ENCODE results near the gene CPNE5. TPM values are rescaled to one million over a fixed set of nuclear protein-coding genes. Genes with fewer than 3 reads are reported as not detected.

CPNE5 gene
- total RNA-seq, 1 donor from 2014 or later: 1.00 TPM

GRCh38 chr6:36759148-36759759 lies 80.0 kb downstream of the CPNE5 start:
- peak; percentile 69 for ATAC-seq

DNA sequence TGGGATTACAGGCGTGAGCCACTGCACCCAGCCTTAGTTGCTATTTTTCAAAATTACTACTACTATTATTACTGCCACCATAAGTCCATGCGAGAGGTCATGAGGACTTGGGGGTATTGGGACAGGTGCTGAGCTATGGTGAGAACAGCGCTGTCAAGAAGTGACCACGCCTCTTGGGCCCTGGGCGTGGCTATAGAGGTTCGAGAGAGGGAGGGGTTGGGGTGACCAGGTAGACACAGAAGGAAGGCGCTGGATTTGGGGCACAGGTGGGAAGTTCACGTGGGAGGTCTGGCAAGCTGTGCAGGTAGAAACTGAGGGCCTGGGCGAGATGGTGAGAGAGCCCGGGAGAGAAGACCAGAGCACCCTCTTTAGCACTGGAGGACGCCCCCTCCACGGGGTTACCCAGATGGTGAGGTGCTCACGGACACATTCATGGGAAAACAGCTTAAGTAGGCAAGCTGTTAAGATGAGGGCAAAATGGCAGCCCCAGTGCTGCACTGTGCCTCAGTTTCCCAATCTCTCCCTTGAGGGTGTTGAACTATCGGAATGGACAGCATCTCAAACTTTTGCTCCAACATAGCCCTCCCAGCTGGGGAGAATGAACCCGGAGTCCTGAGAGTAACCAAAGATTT lies 80.6 kb downstream of the CPNE5 start:
- no peak for ATAC-seq

- no peak for ATAC-seq
These were observed 81.2 kb downstream of the CPNE5 start for GRCh38 chr6:36757943-36758508.

DNA sequence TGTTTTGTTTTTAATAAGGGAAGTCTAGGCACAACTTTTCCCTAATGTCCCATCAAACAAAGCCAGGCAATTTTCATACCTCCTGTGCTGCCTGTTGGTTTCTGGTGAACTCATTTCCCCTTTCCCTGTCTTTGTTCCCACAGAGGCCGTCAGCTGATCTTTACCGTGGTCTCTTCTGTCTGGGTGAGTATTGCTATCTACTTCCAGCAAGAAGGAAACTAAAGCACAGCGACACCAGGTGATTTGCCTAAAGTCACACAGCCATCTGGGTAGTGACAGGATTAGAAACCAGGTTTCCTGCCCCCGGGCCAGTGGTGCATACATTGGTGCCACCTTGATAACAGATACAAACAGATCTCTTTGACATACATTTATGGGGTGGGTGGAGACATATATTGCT lies 82.0 kb downstream of the CPNE5 start:
- no peak for ATAC-seq

DNA sequence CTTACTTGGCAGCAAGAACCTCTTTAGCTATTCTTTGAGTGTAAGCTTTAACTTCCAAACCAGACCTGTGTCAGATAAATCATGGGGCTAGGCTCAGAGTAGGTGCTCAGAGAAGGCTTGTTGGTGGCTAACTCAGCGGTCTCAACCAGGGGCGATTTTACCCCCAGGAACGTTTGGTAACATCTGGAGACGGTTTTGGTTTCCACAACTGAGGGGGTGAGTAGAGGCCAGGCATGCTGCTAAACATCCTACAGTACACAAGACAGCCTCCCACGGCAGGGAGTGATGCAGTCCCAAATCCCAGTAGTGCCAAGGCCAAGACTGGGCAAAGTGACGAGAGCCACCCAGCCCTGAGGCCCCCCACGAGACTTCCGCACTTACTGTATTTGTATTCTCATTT lies 82.5 kb downstream of the CPNE5 start:
- no peak for ATAC-seq

DNA sequence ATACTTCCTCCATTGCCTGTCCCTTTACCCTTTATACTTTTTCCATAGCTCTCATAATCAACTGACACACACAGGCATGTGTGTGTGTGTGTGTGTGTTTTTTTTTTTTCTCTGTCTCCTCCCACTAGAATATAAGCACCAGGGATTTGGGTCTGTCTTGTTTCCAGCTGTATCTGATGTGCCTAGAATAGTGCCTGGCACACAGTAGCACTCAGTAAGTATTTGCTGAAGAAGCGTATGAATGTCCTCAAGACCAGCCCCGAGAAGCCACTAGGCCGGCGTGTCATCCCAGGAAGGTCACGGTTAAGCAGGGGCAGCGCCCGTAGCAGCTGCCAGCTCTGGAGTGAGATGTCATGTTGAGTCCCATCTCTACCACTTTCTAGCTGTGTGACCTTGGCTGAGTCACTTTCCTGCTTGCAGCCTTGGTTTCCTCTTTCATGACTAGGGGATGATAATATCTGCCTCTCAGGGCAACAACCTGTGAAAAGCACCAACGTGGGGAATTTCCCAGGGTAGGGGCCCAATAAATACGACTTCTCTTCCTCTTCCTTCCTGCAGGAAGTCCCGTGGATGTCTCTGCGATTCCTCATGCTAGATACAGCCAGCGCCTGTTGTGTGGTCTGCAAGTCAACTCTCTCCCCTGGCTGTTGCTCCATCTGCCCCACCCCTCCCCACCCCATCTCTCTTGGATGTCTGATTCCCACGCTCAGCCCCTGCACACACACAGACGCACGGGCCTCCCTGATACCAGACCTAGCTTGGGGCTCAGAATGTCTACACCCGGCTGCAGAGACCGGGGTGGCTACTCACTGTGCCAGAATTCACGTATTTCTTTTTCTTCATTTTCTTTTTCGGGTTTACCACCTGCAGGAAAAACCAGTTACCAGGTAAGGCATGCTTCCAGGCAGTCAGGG lies 83.6 kb downstream of the CPNE5 start:
- ATAC-seq: peak; percentile 61

GRCh38 chr6:36754582-36755434 lies 84.4 kb downstream of the CPNE5 start:
- ATAC-seq: no peak

GRCh38 chr6:36753671-36754405 lies 85.4 kb downstream of the CPNE5 start:
- ATAC-seq: no peak

GRCh38 chr6:36752886-36753506 lies 86.2 kb downstream of the CPNE5 start:
- ATAC-seq: peak; percentile 19

GRCh38 chr6:36752187-36752885 lies 86.9 kb downstream of the CPNE5 start:
- ATAC-seq: peak; percentile 69

GRCh38 chr6:36751833-36752186 lies 87.4 kb downstream of the CPNE5 start:
- ATAC-seq: peak; percentile 20

- peak; percentile 3 for ATAC-seq
These were observed 88.2 kb downstream of the CPNE5 start for GRCh38 chr6:36751091-36751490.

- no peak for ATAC-seq
These were observed 89.3 kb downstream of the CPNE5 start for GRCh38 chr6:36749829-36750489.

DNA sequence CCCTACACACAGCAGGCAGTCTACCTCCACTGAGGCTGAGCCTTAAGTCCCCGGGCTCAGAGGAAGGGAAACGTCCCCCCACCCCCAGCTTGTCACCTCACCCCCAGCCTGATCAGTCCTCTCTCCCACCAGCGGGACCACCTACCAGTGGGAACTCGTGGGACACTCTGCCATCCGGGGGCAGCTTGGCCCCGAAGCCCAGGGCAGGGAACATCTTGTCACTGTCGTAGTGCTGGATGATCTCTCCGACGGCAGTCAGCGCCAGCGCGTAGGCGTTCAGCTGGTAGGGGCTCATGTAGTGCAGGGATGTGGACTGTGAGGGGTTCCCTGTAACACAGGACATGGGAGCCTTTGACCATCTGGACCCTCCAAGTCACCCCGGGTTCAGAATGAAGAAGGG lies 93.0 kb downstream of the CPNE5 start:
- ATAC-seq: no peak

DNA sequence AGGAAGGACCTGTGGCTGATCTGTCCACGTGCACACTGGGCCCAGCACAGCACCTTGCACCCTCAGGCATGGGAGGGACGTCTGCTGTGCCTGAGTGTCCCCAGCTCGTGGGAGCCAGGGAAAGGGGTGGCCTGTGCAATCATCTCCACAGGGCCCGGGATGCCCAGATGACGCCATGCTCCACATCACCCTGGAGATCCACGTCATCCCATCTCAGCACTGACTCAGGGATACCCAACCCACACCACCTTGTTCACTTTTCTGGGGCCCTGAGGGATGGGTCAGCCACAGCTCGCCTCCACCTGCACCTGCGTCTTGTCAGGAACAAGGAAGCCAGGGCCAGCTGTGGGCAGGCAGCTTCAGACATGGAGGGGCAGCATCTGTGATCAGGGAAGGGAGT lies 93.4 kb downstream of the CPNE5 start:
- peak; percentile 54 for ATAC-seq

DNA sequence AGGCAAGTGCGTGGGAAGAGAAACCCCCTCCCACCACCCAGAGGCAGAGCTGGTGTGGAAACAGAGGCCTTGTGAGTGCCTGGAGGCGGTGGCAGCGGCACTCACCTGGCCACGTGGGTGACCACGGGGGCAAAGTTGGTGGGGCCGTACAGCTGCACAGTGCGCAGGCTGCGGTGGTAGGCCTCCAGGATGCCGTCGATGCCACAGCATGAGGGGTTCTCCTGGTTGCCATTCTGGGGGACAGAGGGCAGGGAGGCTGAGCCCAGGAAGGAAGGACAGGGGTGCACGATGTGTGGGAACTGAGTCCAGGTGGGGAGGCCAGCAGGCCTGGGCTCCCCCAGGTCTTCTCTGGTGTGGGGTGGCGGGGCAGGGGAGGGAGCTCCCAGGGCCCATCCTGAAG lies 94.0 kb downstream of the CPNE5 start:
- ATAC-seq: no peak

- ATAC-seq: no peak
These were observed 95.0 kb downstream of the CPNE5 start for GRCh38 chr6:36744304-36744673.

DNA sequence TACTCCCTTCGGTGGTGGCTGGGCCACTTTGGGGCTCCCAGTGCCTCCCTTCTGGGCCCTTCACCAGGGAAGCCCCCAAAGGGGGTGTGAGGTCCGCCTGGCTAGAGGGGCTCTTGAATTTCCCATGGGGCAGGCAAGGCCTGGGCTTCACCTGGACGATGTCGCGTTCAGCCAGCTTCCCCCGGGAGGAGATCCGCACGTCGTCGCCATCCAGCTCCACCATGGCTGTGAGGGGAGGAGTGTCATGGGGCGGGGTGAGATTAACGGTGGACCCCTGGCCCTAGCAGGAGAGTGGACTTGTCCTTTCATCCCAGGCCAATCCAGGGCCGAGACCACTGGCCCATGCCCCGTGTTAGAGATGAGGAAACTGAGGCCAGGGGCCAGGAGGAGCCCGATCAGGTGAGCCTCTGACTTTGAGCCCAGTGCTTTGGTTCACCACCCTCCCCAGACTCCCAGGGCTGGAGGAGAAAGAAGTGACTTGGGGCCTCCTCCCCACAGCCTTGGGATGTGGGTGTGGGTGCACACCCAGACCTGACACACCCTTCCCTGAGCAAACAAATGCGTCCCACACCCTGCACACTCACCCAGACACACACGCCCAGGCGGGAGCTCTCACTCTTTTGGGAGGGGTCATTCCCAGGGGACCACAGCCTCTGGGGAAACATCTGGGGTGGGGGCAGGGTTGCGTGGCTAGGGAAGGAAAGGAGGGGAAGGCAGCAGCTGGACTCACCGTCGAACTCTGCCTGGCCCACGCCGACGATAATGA lies 95.5 kb downstream of the CPNE5 start:
- ATAC-seq: peak; percentile 85

DNA sequence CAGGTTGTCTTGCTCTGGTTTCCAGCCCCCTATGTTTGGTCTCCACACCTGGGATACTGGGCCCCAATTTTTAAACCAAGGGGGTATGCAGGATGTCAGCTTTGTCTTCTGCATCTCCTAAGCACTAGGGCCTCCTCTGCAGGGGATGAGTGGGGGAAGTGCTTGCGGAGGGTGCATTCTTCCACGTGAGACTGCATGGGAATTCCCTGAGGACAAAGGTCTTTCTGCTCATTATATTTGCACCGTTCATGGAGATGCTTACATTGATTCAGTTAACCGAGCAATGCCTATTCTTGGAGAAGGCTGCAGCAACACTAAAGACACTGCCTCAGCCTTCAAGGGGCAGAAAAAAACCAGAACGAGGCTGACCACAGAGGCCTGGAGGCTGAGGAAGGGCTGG lies 96.2 kb downstream of the CPNE5 start:
- no peak for ATAC-seq
